G401.6 (cell line): ENCODE measurements around the gene RTP3.
"Not testable (repeated sequence)": the region's sequence is repeated elsewhere in the genome, so short reads cannot be mapped to it uniquely, and the experiment has no call there.

Source experiments
- FAIRE-seq: peaks from 2 replicates; lab custom pipeline; 2012; peaks lifted over from hg19 to GRCh38; lab: Jason Lieb, UNC

Gene RTP3

DNA sequence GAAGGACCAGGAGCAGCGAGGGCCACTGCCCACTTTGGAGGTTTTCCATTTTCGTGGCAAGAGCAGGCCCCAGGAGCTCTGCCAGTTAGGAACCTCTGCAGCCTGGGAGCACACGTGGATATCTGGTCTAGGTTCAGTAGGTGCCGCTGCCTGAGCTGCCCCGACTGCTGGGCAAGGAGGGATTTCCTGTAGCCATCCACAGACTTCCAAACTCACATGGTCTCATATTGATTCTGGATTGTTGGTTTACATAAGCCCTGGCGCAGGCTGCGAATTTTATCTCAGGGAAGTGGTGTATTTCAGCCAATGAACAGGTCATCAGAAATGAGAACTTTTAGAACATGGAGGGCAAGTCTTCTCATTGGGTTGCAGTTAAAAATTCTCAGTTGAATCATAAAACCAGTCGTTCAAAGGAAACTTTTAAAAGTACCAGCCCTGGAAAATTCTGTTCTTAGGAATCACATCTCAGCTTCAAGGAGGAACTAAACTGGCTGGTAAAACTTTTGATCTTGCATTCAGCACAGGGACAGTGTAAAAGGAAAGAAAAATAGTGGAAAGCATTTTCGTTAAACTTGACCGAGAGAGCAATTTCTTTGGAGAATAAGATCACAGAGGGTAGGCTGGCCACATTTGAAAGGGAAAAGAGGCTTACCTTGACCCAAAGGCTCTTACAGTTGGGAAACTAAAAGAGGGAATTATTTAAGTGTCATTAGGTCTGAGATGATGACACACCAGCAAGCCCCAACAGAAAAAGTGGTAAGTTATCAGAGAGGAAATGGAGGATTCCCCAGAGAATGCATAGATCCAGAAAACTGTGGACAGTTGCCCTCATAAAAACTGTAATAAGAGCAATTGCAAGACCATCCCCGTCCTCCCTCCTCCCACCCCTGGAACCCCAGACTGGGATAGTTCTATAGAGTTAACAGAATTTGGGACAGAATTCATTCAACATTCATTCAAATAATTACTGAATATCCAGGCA is 6.4 kb upstream of the RTP3 start:
- no peak for FAIRE-seq

DNA sequence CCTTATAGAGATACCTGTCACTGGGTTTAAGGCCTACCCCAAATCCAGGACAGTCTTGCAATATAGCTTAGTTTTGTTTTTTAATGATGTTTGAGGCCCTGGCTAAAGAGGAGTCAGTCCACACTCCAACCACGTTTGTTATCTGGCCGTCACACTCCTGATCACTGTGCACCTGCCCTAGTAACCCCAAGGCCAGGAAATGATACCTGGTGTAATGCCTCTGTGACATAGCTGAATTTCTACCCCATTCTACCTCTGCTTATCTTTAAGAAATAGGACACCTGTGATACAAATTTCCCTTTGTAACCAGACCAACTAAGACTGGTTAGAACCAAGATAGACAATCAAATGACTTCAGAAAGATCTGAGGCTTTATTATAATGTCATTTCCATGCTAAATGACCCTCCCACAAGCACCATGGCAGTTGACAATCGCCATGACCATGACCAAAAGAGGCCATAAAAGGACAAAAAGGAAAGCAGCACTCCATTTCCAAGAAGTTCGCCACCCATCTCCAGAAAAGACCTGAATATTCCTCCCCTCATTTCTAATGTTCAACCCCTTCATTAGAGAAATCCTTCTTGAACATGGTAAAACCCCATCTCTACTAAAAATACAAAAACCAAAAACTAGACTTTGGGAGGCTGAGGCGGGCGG is 4.8 kb upstream of the RTP3 start:
- no peak for FAIRE-seq

DNA sequence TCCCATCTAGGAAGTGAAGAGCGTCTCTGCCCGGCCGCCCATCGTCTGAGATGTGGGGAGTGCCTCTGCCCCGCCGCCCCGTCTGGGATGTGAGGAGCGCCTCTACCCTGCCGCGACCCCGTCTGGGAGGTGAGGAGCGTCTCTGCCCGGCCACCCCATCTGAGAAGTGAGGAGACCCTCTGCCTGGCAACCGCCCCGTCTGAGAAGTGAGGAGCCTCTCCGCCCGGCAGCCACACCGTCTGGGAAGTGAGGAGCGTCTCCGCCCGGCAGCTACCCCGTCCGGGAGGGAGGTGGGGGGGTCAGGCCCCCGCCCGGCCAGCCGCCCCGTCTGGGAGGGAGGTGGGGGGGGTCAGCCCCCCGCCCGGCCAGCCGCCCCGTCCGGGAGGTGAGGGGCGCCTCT is 3.3 kb upstream of the RTP3 start:
- not testable (repeated sequence) for FAIRE-seq

DNA sequence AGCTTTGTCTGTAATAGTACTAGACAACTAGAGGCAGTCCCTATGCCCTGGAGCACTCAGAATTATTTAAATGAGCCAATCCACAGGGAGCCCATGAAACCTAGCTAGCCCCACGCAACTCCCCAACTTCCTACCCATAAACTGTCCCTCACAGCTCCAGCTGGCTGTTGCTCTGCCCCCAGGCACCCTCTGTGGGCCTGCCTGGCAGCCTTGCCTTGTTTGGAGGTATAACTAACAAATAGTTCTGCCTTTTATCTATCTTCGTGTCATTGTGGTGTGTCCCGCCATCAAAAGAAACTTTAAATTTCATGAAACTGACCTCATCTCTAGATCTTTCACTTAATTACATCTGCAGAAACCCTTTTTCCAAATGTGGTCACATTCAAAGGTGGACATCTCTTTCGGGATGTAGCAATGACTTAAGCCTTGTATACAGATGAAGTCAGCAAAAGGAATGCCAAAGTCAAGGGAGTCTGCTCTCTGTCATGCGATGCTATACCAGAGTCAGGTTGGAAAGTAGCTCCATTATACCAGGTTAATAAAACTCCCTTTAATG is 1.8 kb upstream of the RTP3 start:
- FAIRE-seq: no peak

DNA sequence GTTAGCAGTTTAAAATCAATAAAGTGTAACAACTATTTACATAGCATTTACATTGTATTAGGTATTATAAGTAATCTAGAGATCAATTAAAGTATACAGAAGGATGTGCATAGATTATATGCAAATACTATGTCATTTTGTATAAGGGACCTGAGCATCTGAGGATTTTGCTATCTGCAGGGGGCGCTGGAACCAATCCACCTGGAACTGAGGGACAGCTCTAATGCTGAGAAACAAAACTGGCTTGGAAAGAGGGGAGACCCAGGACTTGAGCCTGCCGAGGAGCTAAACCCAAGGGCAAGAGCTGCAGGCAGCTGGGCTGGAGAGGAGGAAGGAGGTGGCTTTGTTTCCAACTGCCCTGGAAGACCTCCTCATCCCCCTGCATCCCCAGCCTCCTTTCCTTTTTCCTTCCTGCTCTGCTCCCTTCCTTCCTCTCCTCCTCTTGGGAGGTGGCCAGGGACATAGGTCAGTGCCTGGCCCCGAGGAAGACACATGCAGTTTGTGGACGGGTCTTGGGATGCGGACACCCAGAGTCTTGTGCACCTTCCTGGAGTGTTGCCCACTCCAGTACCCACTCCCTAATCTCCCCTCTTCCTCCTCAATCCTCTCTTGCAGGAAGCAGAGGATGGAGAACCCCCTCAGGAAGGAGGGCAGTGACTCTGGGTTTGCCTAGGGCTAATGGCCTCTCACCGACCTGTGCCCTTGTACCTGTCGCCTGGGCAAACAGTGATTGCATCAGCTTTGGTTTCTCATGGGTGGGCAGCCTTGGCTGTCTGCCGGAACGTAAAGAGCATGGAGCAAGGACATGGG is 825 bp upstream of the RTP3 start:
- FAIRE-seq: no peak

DNA sequence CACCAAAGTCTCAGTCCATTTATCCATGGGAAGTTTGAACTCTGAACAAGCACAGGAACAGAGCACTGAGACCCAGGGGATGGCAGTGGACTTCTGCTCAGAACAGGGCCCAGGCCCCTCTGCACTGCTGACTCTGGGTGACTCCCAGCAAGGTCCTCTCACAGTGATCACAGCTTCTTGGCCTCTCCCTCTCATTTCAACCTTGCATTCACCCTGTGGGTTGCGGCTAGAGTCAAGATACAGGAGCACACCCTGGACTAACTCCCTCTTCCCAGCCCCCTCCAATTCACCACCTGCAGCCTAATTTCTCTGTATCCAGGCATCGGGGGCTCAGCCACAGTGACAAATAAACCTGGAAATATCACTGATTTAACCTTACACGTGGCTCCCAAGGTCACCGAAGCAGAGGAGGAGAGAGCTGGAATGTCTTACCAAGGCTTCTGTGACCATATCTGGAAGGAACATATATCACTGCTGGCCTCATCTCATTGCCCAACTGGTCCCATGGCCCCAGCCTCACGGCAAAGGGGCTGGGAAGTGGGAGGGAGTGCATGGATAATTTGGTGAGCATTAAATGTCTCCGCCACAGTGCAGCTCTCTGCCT is 1.2 kb downstream of the RTP3 start:
- FAIRE-seq: no peak

DNA sequence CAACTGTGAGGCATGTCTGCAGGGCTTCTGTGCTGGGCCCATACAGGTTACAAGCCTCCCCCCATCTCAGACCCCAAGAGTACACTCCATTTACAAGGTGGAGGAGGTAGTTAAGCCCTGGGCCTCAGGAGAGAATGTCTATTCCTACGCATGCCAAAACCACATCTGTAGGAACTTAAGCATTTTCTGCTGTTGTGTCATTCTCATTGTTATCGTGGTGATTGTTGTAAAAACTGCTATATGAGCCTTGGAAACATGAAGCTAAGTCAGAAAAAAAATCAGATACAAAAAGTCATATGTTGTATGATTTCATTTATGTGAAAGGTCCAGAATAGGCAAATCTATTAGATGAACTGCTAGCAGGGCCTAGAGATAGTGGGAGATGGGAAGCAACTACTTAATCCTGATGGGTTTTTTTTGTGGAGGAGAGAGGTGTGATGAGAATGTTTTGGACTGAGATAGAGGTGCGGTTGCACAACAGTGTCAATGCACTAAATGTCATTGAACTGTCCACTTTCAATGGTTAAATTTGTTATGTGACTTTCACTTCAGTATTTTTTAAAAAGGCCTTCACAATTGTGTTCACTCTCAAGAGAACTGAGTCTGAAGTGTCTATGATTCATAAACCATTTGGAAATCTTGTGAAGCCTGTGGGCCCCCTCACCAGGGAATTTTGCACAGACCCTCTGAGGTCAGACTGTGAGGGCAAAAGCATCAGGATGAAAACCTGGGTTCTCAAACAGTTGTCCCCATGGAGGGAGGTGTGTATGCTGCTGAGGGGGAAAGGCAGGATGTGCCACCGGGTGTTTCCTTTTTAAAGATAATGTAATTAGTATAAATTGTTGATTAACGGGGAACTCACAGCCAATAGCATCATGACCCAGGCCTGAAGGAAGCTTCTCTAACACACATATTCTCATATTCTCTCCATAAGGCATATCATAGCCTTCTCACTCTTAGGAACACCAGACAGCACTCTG is 3.2 kb downstream of the RTP3 start:
- no peak for FAIRE-seq

DNA sequence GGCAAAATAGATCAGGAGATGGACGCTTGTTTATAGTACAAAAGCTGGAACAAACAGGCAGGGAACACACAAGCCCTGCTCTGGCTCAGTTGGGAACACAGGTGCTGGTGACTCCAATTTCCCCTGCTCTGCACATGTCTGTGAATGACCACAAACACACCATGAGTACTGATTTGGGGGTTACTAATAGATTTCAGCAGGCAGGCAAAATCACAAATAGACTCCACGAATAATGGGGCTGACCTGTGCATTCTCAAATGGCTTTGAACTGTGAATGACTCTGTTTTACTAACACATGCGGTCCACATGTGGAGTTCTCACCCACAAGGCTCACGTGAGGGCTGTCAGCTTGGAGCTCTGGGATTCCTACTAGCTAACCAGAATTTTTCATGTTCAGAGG is 3.9 kb downstream of the RTP3 start:
- no peak for FAIRE-seq

DNA sequence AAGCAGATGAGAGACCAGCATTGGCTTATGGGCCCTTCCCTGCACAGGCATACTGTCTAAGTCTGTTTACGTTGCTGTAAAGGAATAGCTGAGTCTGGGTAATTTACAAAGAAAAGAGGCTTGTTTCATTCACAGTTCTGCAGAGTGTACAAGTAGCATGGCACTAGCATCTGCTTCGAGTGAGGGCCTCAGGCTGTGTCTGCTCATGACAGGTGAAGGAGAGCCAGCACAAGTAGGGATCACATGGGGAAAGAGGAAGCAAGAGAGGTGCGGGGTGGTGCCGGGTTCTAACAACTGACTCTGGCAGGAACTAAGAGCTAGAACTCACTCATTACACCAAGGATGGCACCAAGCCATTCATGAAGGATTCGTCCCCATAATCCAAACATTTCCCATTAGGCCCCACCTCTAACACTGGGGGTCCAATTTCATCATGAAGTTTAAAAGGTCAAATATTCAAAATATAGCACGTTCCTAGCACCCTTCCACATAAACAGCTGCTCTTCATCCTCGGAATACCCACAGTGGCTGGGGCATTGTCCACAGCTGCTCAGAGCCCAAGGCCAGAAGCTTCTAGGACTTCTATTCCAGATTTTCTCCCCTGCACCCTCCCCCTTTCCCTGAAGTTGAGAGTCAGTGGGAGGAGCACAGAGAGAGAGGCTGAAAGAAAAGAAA is 5.6 kb downstream of the RTP3 start:
- no peak for FAIRE-seq

DNA sequence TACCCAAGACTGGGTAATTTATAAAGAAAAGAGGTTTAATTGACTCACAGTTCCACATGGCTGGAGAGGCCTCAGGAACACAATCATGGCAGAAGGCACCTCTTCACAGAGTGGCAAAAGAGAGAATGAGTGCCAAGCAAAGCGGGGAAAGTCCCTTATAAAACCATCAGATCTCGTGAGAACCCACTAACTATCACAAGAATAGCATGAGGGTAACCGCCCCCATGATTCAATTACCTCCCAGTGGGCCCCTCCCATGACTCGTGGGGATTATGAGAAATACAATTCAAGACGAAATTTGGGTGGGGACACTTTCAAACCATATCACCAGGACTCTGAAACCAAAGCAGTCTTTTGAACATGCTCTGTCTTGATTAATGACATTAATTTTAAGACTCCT is 7.0 kb downstream of the RTP3 start:
- no peak for FAIRE-seq

DNA sequence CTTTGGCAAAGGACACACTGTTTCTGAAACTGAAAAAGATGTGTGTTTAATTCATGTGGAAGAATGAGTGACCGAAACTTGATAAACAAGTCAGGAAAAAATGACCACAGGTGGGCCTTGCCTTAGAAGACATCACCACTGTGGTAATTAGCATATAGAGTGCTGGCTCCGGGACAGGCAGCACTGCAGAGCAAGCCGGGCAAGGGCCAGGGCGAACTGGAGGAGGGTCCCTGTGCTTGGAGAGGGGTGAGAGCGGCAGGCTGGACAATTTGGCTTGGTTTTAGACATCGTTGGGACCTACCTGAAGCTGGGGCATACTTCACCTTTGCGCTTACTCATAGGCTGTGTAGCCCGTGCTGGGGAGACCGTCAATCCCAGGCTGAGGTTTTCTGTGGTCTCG is 8.2 kb downstream of the RTP3 start:
- no peak for FAIRE-seq

DNA sequence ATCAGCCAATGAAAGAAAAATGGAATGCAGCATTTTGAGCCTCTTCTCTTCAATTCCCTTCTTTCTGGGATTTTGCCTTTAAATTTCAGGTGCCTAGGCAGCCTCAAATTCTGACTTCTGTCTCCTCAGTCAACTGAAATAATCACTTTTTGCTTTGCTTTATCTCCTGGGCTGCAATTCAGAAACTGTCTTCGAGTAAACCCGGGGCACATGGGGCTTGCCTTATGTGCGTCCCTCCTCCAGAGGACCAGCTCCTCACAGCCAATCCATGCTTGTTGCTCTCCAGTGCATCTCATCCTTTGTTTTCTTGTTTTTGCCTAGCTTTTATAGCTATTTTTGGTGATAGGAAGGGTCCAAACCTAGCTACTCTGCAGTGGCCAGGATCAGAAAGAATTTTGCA is 8.8 kb downstream of the RTP3 start:
- no peak for FAIRE-seq

DNA sequence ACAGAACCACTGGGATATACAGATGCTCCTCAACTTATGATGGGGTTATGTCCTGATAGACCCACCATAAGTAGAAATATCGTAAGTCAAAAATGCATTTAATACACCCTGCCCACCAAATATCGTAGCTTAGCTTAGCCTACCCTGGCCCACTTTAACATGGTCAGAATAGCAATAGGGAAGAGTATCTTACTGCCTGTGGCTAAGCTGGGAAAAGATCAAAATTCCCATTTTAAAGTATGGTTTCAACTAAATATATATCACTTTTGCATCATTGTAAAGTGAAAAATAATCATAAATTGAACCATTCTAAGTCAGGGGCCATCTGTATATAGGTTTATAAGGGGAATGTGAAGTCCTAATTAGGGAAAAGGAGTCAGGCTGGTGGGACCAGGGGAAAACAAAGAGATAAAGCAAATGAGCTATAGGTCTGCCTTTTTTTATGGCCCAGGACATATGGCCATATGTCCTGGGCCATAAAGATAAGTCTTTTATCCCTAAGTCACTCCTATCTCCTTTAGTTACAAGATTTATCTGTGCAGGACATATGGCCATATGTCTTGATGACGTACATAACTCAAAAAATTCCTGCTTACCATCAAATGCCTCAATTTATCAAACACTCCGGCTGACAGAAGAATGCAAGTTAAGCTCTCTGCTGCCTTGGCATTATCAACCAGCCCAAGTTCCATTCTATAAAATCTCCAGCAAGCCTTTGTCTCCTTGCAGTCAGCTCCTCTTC is 11.2 kb downstream of the RTP3 start:
- FAIRE-seq: no peak

DNA sequence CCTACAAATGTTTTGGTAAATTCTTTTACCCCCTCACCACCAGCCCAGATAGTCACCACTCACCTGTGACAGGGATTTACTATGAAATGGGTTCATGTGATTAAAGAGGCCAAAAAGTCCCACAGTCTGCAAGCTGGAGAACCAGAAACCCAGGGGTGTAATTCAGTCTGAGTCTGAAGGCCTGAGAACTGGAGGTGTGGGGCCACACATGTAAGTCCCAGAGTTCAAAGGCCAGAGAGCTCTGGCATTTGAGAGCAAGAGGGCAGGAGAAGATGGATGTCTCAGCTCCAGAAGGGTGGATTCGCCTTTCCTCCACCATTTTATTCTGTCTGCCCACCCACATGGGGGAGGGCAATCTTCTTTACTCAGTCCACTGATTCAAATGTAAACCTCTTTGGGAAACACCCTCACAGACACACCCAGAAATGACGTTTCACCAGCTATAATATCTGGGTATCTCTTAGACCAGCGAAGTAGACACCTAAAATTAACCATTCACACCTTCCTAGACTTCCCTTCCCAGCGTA is 11.9 kb downstream of the RTP3 start:
- FAIRE-seq: no peak

DNA sequence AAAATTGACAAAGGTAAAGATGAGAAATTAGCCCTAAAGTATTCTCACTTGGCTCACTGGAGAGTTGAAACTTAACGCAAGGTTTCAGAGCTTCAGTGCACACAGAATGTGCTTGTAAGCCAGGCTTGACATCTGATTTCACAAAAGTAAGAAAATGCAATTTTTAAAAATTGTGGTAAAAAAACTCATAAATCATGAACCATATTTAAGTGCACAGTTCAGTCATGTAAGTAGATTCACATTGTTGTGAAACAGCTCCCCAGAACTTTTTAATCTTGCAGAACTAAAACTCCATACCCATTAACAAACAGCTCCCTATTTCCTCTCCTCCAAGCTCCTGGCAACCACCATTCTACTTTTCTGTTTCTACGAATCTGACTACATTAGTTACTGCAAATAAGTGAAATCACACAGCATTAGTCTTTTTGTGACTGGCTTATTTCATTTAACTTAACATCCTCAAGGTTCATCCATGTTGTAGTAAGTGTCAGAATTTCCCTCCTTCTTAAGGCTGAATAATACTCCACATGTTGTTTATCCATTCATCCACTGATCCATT is 14.5 kb downstream of the RTP3 start:
- no peak for FAIRE-seq

DNA sequence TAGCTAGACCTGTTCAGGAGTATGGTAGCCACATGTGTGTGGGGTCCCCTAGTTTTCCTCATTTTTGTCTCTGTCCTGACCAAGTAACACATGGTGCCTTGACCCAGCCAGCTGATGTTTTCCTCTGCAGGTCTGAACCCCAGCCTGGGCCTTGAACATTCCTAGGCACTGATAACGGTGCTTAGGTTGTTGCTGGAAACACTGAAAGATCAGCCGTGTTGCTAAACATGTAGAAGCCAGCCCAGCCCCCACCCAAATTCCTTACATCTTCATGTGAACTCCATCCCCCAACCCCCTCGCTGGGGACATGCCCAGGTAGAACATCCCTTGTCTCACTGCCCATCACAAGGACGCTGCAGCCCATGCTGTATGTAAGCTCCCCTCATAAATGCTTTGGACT is 18.7 kb downstream of the RTP3 start:
- no peak for FAIRE-seq

DNA sequence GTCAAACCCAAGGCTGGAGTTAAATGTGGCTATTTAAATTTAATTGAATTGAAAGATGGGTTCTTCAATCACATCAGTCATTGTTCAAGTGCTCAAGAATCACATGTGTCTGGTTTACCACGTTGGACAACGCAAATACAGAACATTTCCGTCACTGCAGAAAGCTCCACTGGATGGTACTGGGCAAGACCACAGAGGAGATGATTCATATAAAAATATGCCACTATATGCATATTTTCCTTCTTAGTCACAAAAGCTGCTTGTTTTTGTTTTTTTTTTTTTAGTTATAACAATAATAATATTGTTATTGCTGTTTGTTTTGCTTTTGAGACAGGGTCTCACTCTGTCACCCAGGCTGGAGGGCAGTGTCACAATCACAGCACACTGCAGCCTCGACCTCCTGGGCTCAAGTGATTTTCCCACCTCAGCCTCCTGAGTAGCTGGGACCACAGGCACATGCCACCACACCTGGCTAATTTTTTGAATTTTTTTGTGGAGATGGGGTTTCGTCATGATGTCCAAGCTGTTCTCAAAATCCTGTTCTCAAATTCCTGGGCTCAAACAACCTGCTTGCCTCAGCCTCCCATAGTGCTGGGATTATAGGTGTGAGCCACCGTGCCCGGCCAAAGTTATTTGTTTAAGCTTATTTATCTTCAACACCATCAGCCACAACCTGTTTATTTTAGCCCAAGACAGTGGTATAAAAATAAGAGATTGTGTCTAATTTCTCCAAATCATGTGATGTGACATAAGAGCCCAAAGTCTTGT is 19.4 kb downstream of the RTP3 start:
- FAIRE-seq: no peak

DNA sequence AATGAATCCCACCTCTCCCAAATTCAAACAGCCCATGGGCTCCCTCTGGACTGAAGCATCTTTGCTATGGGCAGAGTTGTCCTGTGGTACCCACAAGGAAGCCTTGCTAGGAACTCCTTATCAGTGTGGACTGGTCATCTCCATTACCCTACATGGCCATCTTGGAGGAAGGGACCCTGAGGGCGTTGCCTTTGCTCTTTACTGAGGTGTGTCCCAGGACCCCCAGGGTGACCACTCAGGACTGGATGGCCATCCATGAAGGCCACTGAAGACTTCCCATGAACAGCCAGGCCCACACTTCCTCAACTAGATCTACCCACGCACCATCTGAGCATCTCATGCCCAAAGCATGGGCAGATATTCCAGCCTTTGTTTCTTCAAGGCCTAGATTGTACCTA is 20.0 kb downstream of the RTP3 start:
- no peak for FAIRE-seq
